H9 (cell line): Measurements from ENCODE around the gene SLC12A3. TPM values are rescaled to one million over a fixed set of nuclear protein-coding genes. Genes with fewer than 3 reads are reported as not detected.

Experiments
- DNase-seq: peaks from one replicate; pipeline ENCODE4 v3.0.0-alpha.2; 2017
- H2AFZ ChIP-seq: one replicate; pipeline ENCODE4 v1.6.1; 2013; ENCODE audit warnings: mild to moderate bottlenecking, low read length, control low read depth, moderate library complexity
- H2AK5ac ChIP-seq: 2 replicates; pipeline ENCODE4 v1.6.1; 2013; ENCODE audit warnings: low read length, control low read depth, mixed read lengths; ENCODE audit not compliant: insufficient read length
- H2BK120ac ChIP-seq: one replicate; pipeline ENCODE4 v1.6.1; 2013; ENCODE audit warnings: low read depth, mild to moderate bottlenecking, low read length, control low read depth, inconsistent platforms; ENCODE audit not compliant: poor library complexity, severe bottlenecking
- H2BK12ac ChIP-seq: 2 replicates; pipeline ENCODE4 v1.6.1; 2013; ENCODE audit warnings: low read length, control low read depth, mixed read lengths, low read depth; ENCODE audit not compliant: insufficient read length
- H2BK15ac ChIP-seq: 2 replicates; pipeline ENCODE4 v1.6.1; 2013; ENCODE audit warnings: low read depth, low read length, control low read depth
- H2BK20ac ChIP-seq: one replicate; pipeline ENCODE4 v1.6.1; 2013; ENCODE audit warnings: low read depth, mild to moderate bottlenecking, low read length, control low read depth, inconsistent platforms; ENCODE audit not compliant: poor library complexity, severe bottlenecking
- H2BK5ac ChIP-seq: 2 replicates; pipeline ENCODE4 v1.6.1; 2013; ENCODE audit warnings: low read length, control low read depth, mixed read lengths; ENCODE audit not compliant: insufficient read length
- H3K14ac ChIP-seq: 2 replicates; pipeline ENCODE4 v1.6.1; 2013; ENCODE audit warnings: low read length, control low read depth; ENCODE audit not compliant: insufficient read depth
- H3K18ac ChIP-seq: 2 replicates; pipeline ENCODE4 v1.6.1; 2013; ENCODE audit warnings: low read depth, mild to moderate bottlenecking, mixed read lengths, low read length, control low read depth; ENCODE audit not compliant: insufficient read length
- H3K23ac ChIP-seq: 2 replicates; pipeline ENCODE4 v1.6.1; 2013; ENCODE audit warnings: low read length, control low read depth, mixed read lengths, low read depth; ENCODE audit not compliant: insufficient read length
- H3K23me2 ChIP-seq: 2 replicates; pipeline ENCODE4 v1.6.1; 2013; ENCODE audit warnings: low read depth, mild to moderate bottlenecking, mixed read lengths, low read length, control low read depth; ENCODE audit not compliant: insufficient read length, poor library complexity, severe bottlenecking
- H3K27ac ChIP-seq: 2 replicates; pipeline ENCODE4 v1.5.1; 2013; ENCODE audit warnings: low read length, control low read depth, mixed read lengths, low read depth; ENCODE audit not compliant: insufficient read length
- H3K27me3 ChIP-seq: 2 replicates; pipeline ENCODE4 v1.6.1; 2013; ENCODE audit warnings: low read length, control low read depth, inconsistent platforms; ENCODE audit not compliant: insufficient read depth
- H3K4ac ChIP-seq: 2 replicates; pipeline ENCODE4 v1.6.1; 2013; ENCODE audit warnings: low read depth, mild to moderate bottlenecking, control low read depth, inconsistent platforms, low read length, moderate library complexity
- H3K4me1 ChIP-seq: 2 replicates; pipeline ENCODE4 v1.6.1; 2013; ENCODE audit warnings: low read length, control low read depth, inconsistent platforms; ENCODE audit not compliant: insufficient read depth
- H3K4me2 ChIP-seq: 2 replicates; pipeline ENCODE4 v1.6.1; 2013; ENCODE audit warnings: low read length, control low read depth, mixed read lengths; ENCODE audit not compliant: insufficient read length, insufficient read depth
- H3K56ac ChIP-seq: 2 replicates; pipeline ENCODE4 v1.6.1; 2013; ENCODE audit warnings: low read depth, mild to moderate bottlenecking, mixed read lengths, low read length, control low read depth; ENCODE audit not compliant: insufficient read length
- H3K79me1 ChIP-seq: 2 replicates; pipeline ENCODE4 v1.6.1; 2013; ENCODE audit warnings: low read depth, mild to moderate bottlenecking, moderate library complexity, low read length, control low read depth, inconsistent platforms; ENCODE audit not compliant: insufficient read depth, poor library complexity, severe bottlenecking
- H3K79me2 ChIP-seq: 2 replicates; pipeline ENCODE4 v1.6.1; 2013; ENCODE audit warnings: low read length, control low read depth, inconsistent platforms; ENCODE audit not compliant: insufficient read depth
- H3K9ac ChIP-seq: 2 replicates; pipeline ENCODE4 v1.6.1; 2013; ENCODE audit warnings: low read length, control low read depth, mixed read lengths; ENCODE audit not compliant: insufficient read length; ENCODE audit errors: extremely low read depth
- H3K9me3 ChIP-seq: one replicate; pipeline ENCODE4 v1.6.1; 2013; ENCODE audit warnings: low read depth, low read length, inconsistent platforms; ENCODE audit not compliant: control insufficient read depth
- H3T11ph ChIP-seq: one replicate; pipeline ENCODE4 v1.6.1; 2013; ENCODE audit warnings: mild to moderate bottlenecking, low read length, control low read depth, inconsistent platforms
- H4K20me1 ChIP-seq: one replicate; pipeline ENCODE4 v1.6.1; 2013; ENCODE audit not compliant: control insufficient read depth, insufficient read length, insufficient read depth
- H4K5ac ChIP-seq: 2 replicates; pipeline ENCODE4 v1.6.1; 2013; ENCODE audit warnings: low read depth, mild to moderate bottlenecking, mixed read lengths, low read length, control low read depth; ENCODE audit not compliant: insufficient read length
- H4K8ac ChIP-seq: replicated peaks from 2 replicates; pipeline ENCODE4 v1.6.1; 2013; ENCODE audit warnings: low read length, control low read depth, mixed read lengths, low read depth; ENCODE audit not compliant: insufficient read length
- H4K91ac ChIP-seq: 2 replicates; pipeline ENCODE4 v1.6.1; 2013; ENCODE audit warnings: low read depth, mild to moderate bottlenecking, moderate library complexity, mixed read lengths, low read length, control low read depth; ENCODE audit not compliant: insufficient read length
- H3K27ac Mint-ChIP-seq, 3 experiments: 2 replicates in 2 of 3; 3 replicates in 1 of 3; pipeline ENCODE4 v1.8.0; 2020 to 2021; ENCODE audit warnings: mixed read lengths in 3 of 3, mild to moderate bottlenecking in 1 of 3, moderate library complexity in 1 of 3
- H3K27me3 Mint-ChIP-seq: 2 replicates; pipeline ENCODE4 v1.8.0; 2021; ENCODE audit warnings: low read depth, mild to moderate bottlenecking, moderate library complexity, mixed read lengths
- H3K36me3 Mint-ChIP-seq, 3 experiments: 2 replicates in 2 of 3; 3 replicates in 1 of 3; pipeline ENCODE4 v1.8.0; 2020 to 2021; ENCODE audit warnings: low read depth in 3 of 3, mixed read lengths in 3 of 3; ENCODE audit not compliant: insufficient read depth in 1 of 3
- H3K4me1 Mint-ChIP-seq, 2 experiments: 2 replicates each; pipeline ENCODE4 v1.8.0; 2020; ENCODE audit warnings: mixed read lengths in 2 of 2
- H3K4me3 Mint-ChIP-seq, 2 experiments: 2 replicates in 1 of 2; 3 replicates in 1 of 2; pipeline ENCODE4 v1.8.0; 2020 to 2021; ENCODE audit warnings: mild to moderate bottlenecking in 2 of 2, mixed read lengths in 2 of 2, moderate library complexity in 1 of 2
- H3K9me3 Mint-ChIP-seq, 2 experiments: 2 replicates in 1 of 2; 3 replicates in 1 of 2; pipeline ENCODE4 v1.8.0; 2020; ENCODE audit warnings: mild to moderate bottlenecking in 2 of 2, mixed read lengths in 2 of 2, moderate library complexity in 1 of 2
- CTCF ChIP-seq: fragments of 200-600 bp; sonication (generic); conservative IDR thresholded peaks from 3 replicates; pipeline ENCODE4 v1.8.0; 2021; ENCODE audit warnings: antibody characterized with exemption, mild to moderate bottlenecking
- WGBS: extraction: QIAGEN DNeasy Blood & Tissue Kit; methylation state at CpG from one replicate; pipeline ENCODE4 v1.1.7; 2013; ENCODE audit warnings: missing lambda C conversion rate, low lambda C conversion rate, mixed read lengths; ENCODE audit not compliant: insufficient read length; ENCODE audit errors: extremely low coverage; 5-methylcytosine and 5-hydroxymethylcytosine counted together
- total RNA-seq: library from RNA; stranded (reverse); gene quantifications from 2 replicates; pipeline ENCODE4 v1.2.1, GENCODE V29; 2021

The SLC12A3 gene
- total RNA-seq, 1 experiment from 2014 or later, result not detected

DNA sequence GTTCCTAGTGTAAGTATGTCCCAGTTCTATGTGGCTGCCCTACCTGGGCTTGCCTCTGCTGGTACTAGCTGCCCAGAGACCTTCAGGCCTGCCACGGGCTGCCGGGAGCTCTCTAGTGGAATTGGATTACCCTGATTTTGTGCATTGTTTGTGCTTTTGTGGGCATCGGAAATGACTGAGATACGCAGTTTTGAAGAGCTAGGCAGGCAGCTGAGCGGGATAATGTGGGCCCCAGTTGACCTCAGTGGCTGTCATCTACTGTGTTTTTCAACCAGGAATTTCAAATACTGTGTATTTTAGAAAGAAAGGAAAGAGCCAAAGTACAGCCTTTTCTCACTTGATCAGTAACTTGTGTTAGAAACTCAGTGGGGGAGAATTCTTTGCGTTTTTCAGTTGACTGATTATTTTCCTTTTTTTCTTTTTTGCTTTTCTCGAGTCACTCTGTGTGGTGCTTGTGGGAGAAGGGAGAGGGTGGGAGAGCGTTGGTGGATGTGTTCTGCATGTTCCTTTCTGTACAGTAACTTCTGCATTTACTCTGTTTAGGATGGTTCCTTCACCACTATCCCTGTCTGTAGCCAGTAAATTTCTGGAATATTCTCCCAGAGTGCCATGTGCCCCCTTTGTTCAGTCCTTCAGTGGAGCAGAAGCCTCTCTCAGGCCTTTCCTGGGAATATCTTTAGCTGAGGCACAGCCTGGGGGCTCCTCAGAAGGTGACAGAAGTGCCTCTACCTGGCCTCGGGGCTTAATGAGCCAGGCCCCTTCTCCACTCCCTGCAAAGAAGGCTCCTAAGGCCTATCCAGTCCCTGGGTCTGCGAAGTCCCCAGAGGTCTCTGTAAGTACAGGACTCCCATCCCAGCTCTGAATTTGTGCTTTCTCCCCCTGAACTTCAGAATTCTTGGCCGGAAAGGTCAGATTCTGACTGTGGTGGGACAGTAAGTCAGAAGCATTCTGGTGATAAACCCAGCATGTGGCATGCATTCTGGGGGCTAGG is 15.0 kb upstream of the SLC12A3 start:
- Mint-ChIP-seq H3K4me1 (peaks cover 20 to 22% of the 10 kb centered on the region in 2 experiments), H3K27ac (peak overlapping the region in 1 of 3 experiments; percentile 90; a peak in 2 of 7 replicates), H3K36me3 (peaks cover 1 to 9% (median 4%) of the 10 kb centered on the region in 3 experiments; a peak in 3 of 7 replicates), H3K27me3 (no peaks in the 10 kb centered on the region; the same call in 1 of the 2 replicates), H3K4me3 (no peak overlapping the region), H3K9me3 (no peaks in the 10 kb centered on the region; a peak in 1 of 5 replicates)
- Histone ChIP-seq H4K20me1 (no peaks in the 10 kb centered on the region), H2BK5ac (no peak overlapping the region), H3K27ac (no peak overlapping the region), H3K4ac (no peak overlapping the region), H3K27me3 (no peaks in the 10 kb centered on the region), H3K79me1 (no peaks in the 10 kb centered on the region), H2BK120ac (no peak overlapping the region), H3K23ac (no peak overlapping the region), H2BK15ac (no peak overlapping the region), H3K9ac (no peak overlapping the region), H3K4me2 (no peak overlapping the region), H3K18ac (no peak overlapping the region), H3T11ph (no peak overlapping the region), H3K9me3 (no peaks in the 10 kb centered on the region), H3K4me1 (0 out of 2 replicates have a peak, but pooled peaks cover 2% of the 10 kb centered on the region), H3K56ac (no peak overlapping the region), H2BK12ac (no peak overlapping the region), H3K23me2 (no peaks in the 10 kb centered on the region), H2BK20ac (no peak overlapping the region), H4K8ac (no peak overlapping the region), H2AFZ (no peak overlapping the region), H4K5ac (no peak overlapping the region), H3K14ac (no peak overlapping the region), H4K91ac (peak overlapping the region; percentile 3), H2AK5ac (no peak overlapping the region), H3K79me2 (no peaks in the 10 kb centered on the region)
- no peak for TF ChIP-seq CTCF
- no peak for DNase-seq
- no CpG with 5 or more reads among the region's 11 CpGs for WGBS
